C4-2B (cell line): ENCODE measurements around the gene VGLL4.

ENCODE experiments used
- CTCF ChIP-seq: fragments of 450-650 bp; conservative IDR thresholded peaks from 2 replicates; pipeline ENCODE4 v1.5.1; 2017; ENCODE audit warnings: mild to moderate bottlenecking
- ZFX ChIP-seq: fragments of 450-650 bp; IDR thresholded peaks from 2 replicates; pipeline ENCODE4 v1.6.1; 2017

- no peak for TF ChIP-seq CTCF
- TF ChIP-seq ZFX = no peak
Measured at GRCh38 chr3:11609481-11609880, 34.2 kb downstream of the VGLL4 start.
